Kidney (tissue), 14 donors: ENCODE data around the gene NHSL1. TPM values are rescaled to one million over a fixed set of nuclear protein-coding genes. Genes with fewer than 3 reads are reported as not detected.
A peak's percentile ranks its signal among the peaks of the same experiment; 100 is the strongest.

Source experiments
- DNase-seq, 5 donors: peaks; one replicate each; pipeline ENCODE4 v3.0.0-alpha.2; 2013 to 2020
- FAIRE-seq: peaks from 2 replicates; lab custom pipeline; 2012; peaks lifted over from hg19 to GRCh38; lab: Jason Lieb, UNC
- H3K27ac ChIP-seq, 2 donors: one replicate each; pipeline ENCODE4 v1.7.0; 2013; ENCODE audit warnings: low read depth in 2 of 2, low read length in 2 of 2, inconsistent platforms in 1 of 2
- H3K27me3 ChIP-seq: one replicate; pipeline ENCODE4 v1.7.1; 2013; ENCODE audit warnings: low read length, inconsistent platforms; ENCODE audit not compliant: control insufficient read depth, insufficient read depth
- H3K36me3 ChIP-seq, 3 donors: one replicate each; pipeline versions ENCODE4 v1.7.0 to v1.7.1; 2013; ENCODE audit warnings: low read length in 3 of 3, control low read depth in 1 of 3, inconsistent platforms in 1 of 3; ENCODE audit not compliant: insufficient read depth in 3 of 3, control insufficient read depth in 2 of 3
- H3K4me1 ChIP-seq, 3 donors: one replicate each; pipeline versions ENCODE4 v1.7.0 to v1.7.1; 2013; ENCODE audit warnings: low read length in 3 of 3, inconsistent platforms in 1 of 3, low read depth in 1 of 3; ENCODE audit not compliant: control insufficient read depth in 2 of 3, insufficient read depth in 2 of 3
- H3K4me3 ChIP-seq, 3 donors: one replicate each; pipeline versions ENCODE4 v1.7.0 to v1.8.1; 2013; ENCODE audit warnings: low read length in 3 of 3, control low read depth in 1 of 3, inconsistent platforms in 1 of 3
- H3K9ac ChIP-seq, 3 donors: one replicate each; pipeline versions ENCODE4 v1.7.0 to v1.7.1; 2013; ENCODE audit warnings: low read length in 3 of 3, control low read depth in 1 of 3, inconsistent platforms in 1 of 3
- H3K9me3 ChIP-seq, 3 donors: one replicate each; pipeline versions ENCODE4 v1.7.0 to v1.7.1; 2013; ENCODE audit warnings: low read length in 3 of 3, control low read depth in 1 of 3, inconsistent platforms in 1 of 3; ENCODE audit not compliant: control insufficient read depth in 2 of 3, insufficient read depth in 1 of 3
- CTCF ChIP-seq: IDR thresholded peaks from 3 replicates; pipeline ENCODE4 v1.5.1; 2012; ENCODE audit warnings: mild to moderate bottlenecking, moderate library complexity, borderline replicate concordance; ENCODE audit not compliant: insufficient read depth; ENCODE audit errors: extremely low read depth
- intact Hi-C: fragments of 100-400 bp; cut with DNase I; formaldehyde crosslinking; loops from one replicate; pipeline ENCODE4 v1.11.1; 2022
- polyA plus RNA-seq: library from polyadenylated mRNA; stranded (reverse); fragments of 350-450 nt; fragmentation: Illumina TruSeq; extraction: RNeasy Lipid Tissue Mini Kit (QIAGEN cat#74804); gene quantifications from one replicate; pipeline ENCODE4 v1.2.3, GENCODE V29; 2014; ENCODE audit warnings: low read depth, low replicate concordance; ENCODE audit not compliant: insufficient read depth
- total RNA-seq: library from RNA; stranded (reverse); fragmentation: NEBNext Ultra II Directional; extraction: Animal tissue kit (Norgen Biotek cat#: 25700); gene quantifications from one replicate; pipeline ENCODE4 v1.2.1, GENCODE V29; 2021
- donor health status: control.
- donor health status: control.
- donor health status: control.
- donor health status: control.
- donor health status: control.
- donor health status: DM: yes; HTN: yes; CAD: no.
- donor health status: Normal renal cell carcinoma (clear cell type).

Gene NHSL1
- total and polyA plus RNA-seq, 2 donors from 2014 or later, result 4.4 to 31.4 TPM

- Histone ChIP-seq H3K4me3 (peak overlapping the region in 2 of 3 donors; percentile 70 to 90), H3K27ac (no peak overlapping the region), H3K9ac (no peak overlapping the region), H3K27me3 (no peaks in the 10 kb centered on the region), H3K36me3 (peaks cover 3 to 6% (median 3%) of the 10 kb centered on the region in 3 donors), H3K4me1 (peaks cover 0 to 10% (median 0%) of the 10 kb centered on the region in 3 donors), H3K9me3 (no peaks in the 10 kb centered on the region)
- intact Hi-C loops, result no loop called here
- TF ChIP-seq CTCF, result no peak
- no peak for DNase-seq
- FAIRE-seq, result no peak
These were observed 96.5 kb downstream of the NHSL1 start for GRCh38 chr6:138402838-138403187.

GRCh38 chr6:138401960-138402837 lies 97.1 kb downstream of the NHSL1 start:
- no peak for FAIRE-seq

GRCh38 chr6:138400326-138400725 lies 99.0 kb downstream of the NHSL1 start:
- Histone ChIP-seq H3K9me3 (no peaks in the 10 kb centered on the region), H3K4me1 (peaks cover 0 to 10% (median 0%) of the 10 kb centered on the region in 3 donors), H3K9ac (no peak overlapping the region), H3K27me3 (no peaks in the 10 kb centered on the region), H3K4me3 (no peak overlapping the region), H3K27ac (no peak overlapping the region), H3K36me3 (no peaks in the 10 kb centered on the region)
- no peak for DNase-seq
- no peak for FAIRE-seq
- TF ChIP-seq CTCF, result no peak
- intact Hi-C loops, result no loop called here

More at GRCh38 chr6:138401960-138402837, 97.1 kb downstream of the NHSL1 start:
- intact Hi-C loops, result no loop called here
- Histone ChIP-seq H3K27ac (no peak overlapping the region), H3K4me1 (peaks cover 0 to 10% (median 0%) of the 10 kb centered on the region in 3 donors), H3K9ac (no peak overlapping the region), H3K4me3 (no peak overlapping the region), H3K27me3 (no peaks in the 10 kb centered on the region), H3K9me3 (no peaks in the 10 kb centered on the region), H3K36me3 (peaks cover 0 to 6% (median 3%) of the 10 kb centered on the region in 3 donors)
- no peak for TF ChIP-seq CTCF
- DNase-seq, result peak in 1 of 5 donors; percentile 56
